K562 (cell line): ENCODE measurements around the gene LY6G6F. TPM values are rescaled to one million over a fixed set of nuclear protein-coding genes. Genes with fewer than 3 reads are reported as not detected.

Experiments
- CXXC5 ChIP-seq: fragments of 250-450 bp; sonication (Bioruptor Pico); IDR thresholded peaks from 2 replicates; pipeline ENCODE4 v1.8.0; 2022; ENCODE audit warnings: inconsistent platforms, mild to moderate bottlenecking, moderate library complexity
- DMBX1 ChIP-seq: fragments of 250-450 bp; sonication (Bioruptor Pico); IDR thresholded peaks from 2 replicates; pipeline ENCODE4 v1.8.0; 2022; ENCODE audit warnings: inconsistent platforms, mild to moderate bottlenecking, moderate library complexity, borderline replicate concordance
- HMBOX1 ChIP-seq: sonication (generic); IDR thresholded peaks from 2 replicates; pipeline ENCODE4 v1.6.1; 2016
- HMG20B ChIP-seq: fragments of 250-450 bp; sonication (Bioruptor Pico); IDR thresholded peaks from 2 replicates; pipeline ENCODE4 v1.5.0; 2021; ENCODE audit warnings: mild to moderate bottlenecking
- HSF4 ChIP-seq: fragments of 250-450 bp; sonication (Bioruptor Pico); IDR thresholded peaks from 2 replicates; pipeline ENCODE4 v2.1.2; 2022; ENCODE audit warnings: mild to moderate bottlenecking, moderate library complexity, borderline replicate concordance
- JUND ChIP-seq, 2 experiments: IDR thresholded peaks; 2 replicates in 1 of 2; 3 replicates in 1 of 2; pipeline ENCODE4 v1.6.1; 2011; ENCODE audit warnings: borderline replicate concordance in 2 of 2, low read depth in 2 of 2, low read length in 2 of 2, improper control_type of control experiment in 1 of 2, missing biosample characterization in 1 of 2, missing genetic modification characterization in 1 of 2, missing genetic modification reagents in 1 of 2
- NFYB ChIP-seq: IDR thresholded peaks from 2 replicates; pipeline ENCODE4 v1.6.1; 2011; ENCODE audit warnings: mild to moderate bottlenecking, moderate library complexity; ENCODE audit not compliant: insufficient read length; ENCODE audit errors: extremely low read depth
- NKRF ChIP-seq: fragments of 450-650 bp; IDR thresholded peaks from 2 replicates; pipeline ENCODE4 v1.6.1; 2016; ENCODE audit warnings: borderline replicate concordance
- RBM14 ChIP-seq: fragments of 200-400 bp; formaldehyde crosslinking; IDR thresholded peaks from 2 replicates; pipeline ENCODE4 v1.6.1; 2018; ENCODE audit warnings: low read depth, mild to moderate bottlenecking, low read length, moderate library complexity, borderline replicate concordance; ENCODE audit not compliant: insufficient read depth
- RFX1 ChIP-seq: fragments of 450-650 bp; IDR thresholded peaks from 2 replicates; pipeline ENCODE4 v1.6.1; 2016; ENCODE audit warnings: mild to moderate bottlenecking, moderate library complexity
- RNF2 ChIP-seq: sonication (generic); IDR thresholded peaks from 2 replicates; pipeline ENCODE4 v1.6.1; 2016
- THRB ChIP-seq: fragments of 450-650 bp; formaldehyde crosslinking; conservative IDR thresholded peaks from 2 replicates; pipeline ENCODE4 v1.4.0; 2022; ENCODE audit warnings: mild to moderate bottlenecking, missing genetic modification characterization
- TRIM24 ChIP-seq, 2 experiments: fragments of 450-650 bp; IDR thresholded peaks; 2 replicates each; pipeline ENCODE4 v1.6.1; 2016
- YY1 ChIP-seq, 3 experiments: IDR thresholded peaks; 2 replicates each; pipeline ENCODE4 v1.6.1; 2011; ENCODE audit warnings: low read length in 2 of 3, mild to moderate bottlenecking in 2 of 3, moderate library complexity in 2 of 3, borderline replicate concordance in 1 of 3, control low read depth in 1 of 3, low read depth in 1 of 3; ENCODE audit not compliant: insufficient read depth in 3 of 3, insufficient replicate concordance in 2 of 3, control insufficient read depth in 1 of 3, insufficient read length in 1 of 3; ENCODE audit errors: extremely low read depth in 1 of 3
- ZBED1 ChIP-seq: IDR thresholded peaks from 2 replicates; pipeline ENCODE4 v1.6.1; 2014
- ZNF146 ChIP-seq: IDR thresholded peaks from one replicate; pipeline ENCODE4 v1.6.1; 2018; ENCODE audit warnings: missing compliant biosample characterization; ENCODE audit not compliant: unreplicated experiment
- ZNF316 ChIP-seq: fragments of 450-650 bp; IDR thresholded peaks from 2 replicates; pipeline ENCODE4 v1.6.1; 2016
- ZNF507 ChIP-seq: conservative IDR thresholded peaks from 2 replicates; pipeline ENCODE4 v1.6.1; 2017; ENCODE audit warnings: missing genetic modification characterization, missing compliant biosample characterization
- ZNF57 ChIP-seq: fragments of 450-650 bp; formaldehyde crosslinking; IDR thresholded peaks from 2 replicates; pipeline ENCODE4 v1.4.0; 2020; ENCODE audit warnings: mild to moderate bottlenecking, moderate library complexity
- ZNF592 ChIP-seq: fragments of 450-650 bp; IDR thresholded peaks from 2 replicates; pipeline ENCODE4 v1.6.1; 2017; ENCODE audit warnings: antibody characterized with exemption, mild to moderate bottlenecking
- polyA plus RNA-seq, 8 experiments: library from polyadenylated mRNA; depleted of rRNA in 4 of 8; stranded (reverse) in 5 of 8; unstranded in 3 of 8; fragments of >200 nt; fragmentation: Nextera tagmentation in 2 of 8; fragmentation: Illumina TruSeq in 1 of 8; extraction: Ambion mirVana in 2 of 8; extraction: Trizol in 1 of 8; gene quantifications; 2 replicates each; pipeline versions ENCODE4 v1.2.1 to v1.2.3, GENCODE V29; 2011 to 2014; ENCODE audit warnings: inconsistent platforms in 1 of 8, missing spikeins in 1 of 8
- total RNA-seq, 7 experiments: library from RNA; depleted of rRNA in 6 of 7; stranded (reverse); fragments of >200 nt in 6 of 7; fragmentation: Illumina TruSeq in 2 of 7; extraction: Trizol in 2 of 7; gene quantifications; 2 replicates each; pipeline versions ENCODE4 v1.2.1 to v1.2.3, GENCODE V29; 2011 to 2021; ENCODE audit warnings: low replicate concordance in 1 of 7

Gene LY6G6F
- total and polyA plus RNA-seq, 9 of the 15 experiments (the other 6 are each of a cell fraction or from before 2014, with no cell fraction given): 0.14 to 0.50 (median 0.28) TPM; not detected in 2

- TF ChIP-seq ZNF592: no peak
- TF ChIP-seq DMBX1 (CRISPR knock-in tag): 0 out of 2 replicates have a peak, but pooled peaks have one; percentile 10
- no peak for TF ChIP-seq ZNF507
- TF ChIP-seq NFYB: no peak
- TF ChIP-seq RNF2: no peak
- TF ChIP-seq HSF4: no peak
- TF ChIP-seq ZNF146 (CRISPR knock-in tag): no peak
- TF ChIP-seq YY1 (IDR thresholded peaks at IDR 0.05; ENCODE audit: borderline replicate concordance in 1 of 3, control insufficient read depth in 1 of 3, extremely low read depth in 1 of 3, insufficient read depth in 3 of 3, insufficient read length in 1 of 3, insufficient replicate concordance in 2 of 3, low read depth in 1 of 3, low read length in 2 of 3): peak in 1 of 3 experiments; percentile 34
- TF ChIP-seq JUND (IDR thresholded peaks at IDR 0.05; ENCODE audit: borderline replicate concordance, low read depth, low read length): peak; percentile 66
- peak; percentile 77; the same call in 2 of the 3 replicates for TF ChIP-seq JUND (tag; IDR thresholded peaks at IDR 0.05; ENCODE audit: borderline replicate concordance, low read depth, low read length)
- no peak for TF ChIP-seq RBM14
- TF ChIP-seq ZNF316: no peak
- TF ChIP-seq HMBOX1: no peak
- TF ChIP-seq CXXC5 (CRISPR knock-in tag): peak; percentile 54; the same call in 1 of the 2 replicates
- no peak for TF ChIP-seq RFX1
- no peak for TF ChIP-seq THRB (CRISPR knock-in tag)
- no peak for TF ChIP-seq ZNF57 (CRISPR knock-in tag)
- no peak for TF ChIP-seq HMG20B (CRISPR knock-in tag)
- peak; percentile 97 for TF ChIP-seq NKRF
- no peak; the same call in 1 of the 2 replicates for TF ChIP-seq ZBED1
- TF ChIP-seq TRIM24 (IDR thresholded peaks at IDR 0.05): peak; percentile 21 to 29
These were observed 22.9 kb downstream of the LY6G6F start (continued) for GRCh38 chr6:31729515-31729978.
